DOHH2 (cell line): ENCODE measurements around the gene SCAMP1.

ENCODE experiments used
- CTCF ChIP-seq: fragments of 200-600 bp; sonication (generic); IDR thresholded peaks from one replicate; pipeline ENCODE4 v1.5.1; 2014; ENCODE audit warnings: antibody characterized with exemption, mild to moderate bottlenecking, low read depth, low read length; ENCODE audit not compliant: poor library complexity, severe bottlenecking
- EZH2phosphoT487 ChIP-seq: fragments of 200-600 bp; sonication (generic); IDR thresholded peaks from 2 replicates; pipeline ENCODE4 v1.6.1; 2017; ENCODE audit warnings: borderline replicate concordance, mild to moderate bottlenecking, antibody characterized with exemption, low read length, moderate library complexity, mixed read lengths

- TF ChIP-seq CTCF (no peak), EZH2phosphoT487 (no peak)
Measured at GRCh38 chr5:78515670-78516069, 155.3 kb downstream of the SCAMP1 start.
